ENCODE measurements around the gene IGF1R.

The IGF1R gene

GRCh38 chr15:98924401-98925049 is 276.2 kb downstream of the IGF1R start:
- TF ChIP-seq POLR2A (IDR thresholded peaks at IDR 0.05; ENCODE audit: low read depth, low read length), result no peak
- FAIRE-seq (no peak), DNase-seq (ENCODE audit: insufficient read length, low spot score) (no peak)

GRCh38 chr15:98926236-98926635 is 277.9 kb downstream of the IGF1R start:
- no peak for FAIRE-seq
- TF ChIP-seq POLR2A (IDR thresholded peaks at IDR 0.05; ENCODE audit: low read depth, low read length), result no peak
- no peak for DNase-seq (ENCODE audit: insufficient read length, low spot score)

- TF ChIP-seq POLR2A (IDR thresholded peaks at IDR 0.05; ENCODE audit: low read depth, low read length), result no peak
- DNase-seq (ENCODE audit: insufficient read length, low spot score) (no peak), FAIRE-seq (no peak)
Observed at GRCh38 chr15:98927022-98927421, 278.7 kb downstream of the IGF1R start.

- no peak for TF ChIP-seq POLR2A (IDR thresholded peaks at IDR 0.05; ENCODE audit: low read depth, low read length)
- DNase-seq (ENCODE audit: insufficient read length, low spot score), result no peak
- FAIRE-seq, result no peak
Observed at GRCh38 chr15:98927996-98928395, 279.7 kb downstream of the IGF1R start.

GRCh38 chr15:98930576-98930975 is 282.2 kb downstream of the IGF1R start:
- FAIRE-seq, result no peak
- no peak for TF ChIP-seq POLR2A (IDR thresholded peaks at IDR 0.05; ENCODE audit: low read depth, low read length)
- DNase-seq (ENCODE audit: insufficient read length, low spot score), result no peak

GRCh38 chr15:98931004-98931403 is 282.7 kb downstream of the IGF1R start:
- no peak for FAIRE-seq
- no peak for TF ChIP-seq POLR2A (IDR thresholded peaks at IDR 0.05; ENCODE audit: low read depth, low read length)
- DNase-seq (ENCODE audit: insufficient read length, low spot score), result no peak

GRCh38 chr15:98933406-98933805 is 285.1 kb downstream of the IGF1R start:
- TF ChIP-seq POLR2A (IDR thresholded peaks at IDR 0.05; ENCODE audit: low read depth, low read length), result no peak
- DNase-seq (ENCODE audit: insufficient read length, low spot score) (no peak), FAIRE-seq (no peak)

- no peak for TF ChIP-seq POLR2A (IDR thresholded peaks at IDR 0.05; ENCODE audit: low read depth, low read length)
- FAIRE-seq (no peak), DNase-seq (ENCODE audit: insufficient read length, low spot score) (no peak)
Observed at GRCh38 chr15:98935736-98936135, 287.4 kb downstream of the IGF1R start.

- DNase-seq (ENCODE audit: insufficient read length, low spot score), result no peak
Observed at GRCh38 chr15:98937413-98938104, 289.2 kb downstream of the IGF1R start.

GRCh38 chr15:98938105-98938417 is 289.7 kb downstream of the IGF1R start:
- no peak for TF ChIP-seq POLR2A (IDR thresholded peaks at IDR 0.05; ENCODE audit: low read depth, low read length)
- FAIRE-seq (no peak), DNase-seq (ENCODE audit: insufficient read length, low spot score) (no peak)

More at GRCh38 chr15:98937413-98938104, 289.2 kb downstream of the IGF1R start:
- FAIRE-seq, result no peak
- no peak for TF ChIP-seq POLR2A (IDR thresholded peaks at IDR 0.05; ENCODE audit: low read depth, low read length)

GRCh38 chr15:98938799-98939198 is 290.5 kb downstream of the IGF1R start:
- FAIRE-seq, result no peak
- no peak for TF ChIP-seq POLR2A (IDR thresholded peaks at IDR 0.05; ENCODE audit: low read depth, low read length)
- no peak for DNase-seq (ENCODE audit: insufficient read length, low spot score)

- FAIRE-seq (no peak), DNase-seq (ENCODE audit: insufficient read length, low spot score) (no peak)
- TF ChIP-seq POLR2A (IDR thresholded peaks at IDR 0.05; ENCODE audit: low read depth, low read length), result no peak
Observed at GRCh38 chr15:98939311-98940080, 291.2 kb downstream of the IGF1R start.

GRCh38 chr15:98941595-98942255 is 293.4 kb downstream of the IGF1R start:
- DNase-seq (ENCODE audit: insufficient read length, low spot score), result no peak
- no peak for TF ChIP-seq POLR2A (IDR thresholded peaks at IDR 0.05; ENCODE audit: low read depth, low read length)
- no peak for FAIRE-seq

- no peak for DNase-seq (ENCODE audit: insufficient read length, low spot score)
- no peak for FAIRE-seq
- TF ChIP-seq POLR2A (IDR thresholded peaks at IDR 0.05; ENCODE audit: low read depth, low read length), result no peak
Observed at GRCh38 chr15:98942431-98942830, 294.1 kb downstream of the IGF1R start.

Measured in H54 (cell line).